EL (cell line): Measurements from ENCODE around the gene ZNF19.

Experiments used
- DNase-seq: peaks from one replicate; pipeline ENCODE4 v3.0.0-alpha.2; 2016

The ZNF19 gene

DNA sequence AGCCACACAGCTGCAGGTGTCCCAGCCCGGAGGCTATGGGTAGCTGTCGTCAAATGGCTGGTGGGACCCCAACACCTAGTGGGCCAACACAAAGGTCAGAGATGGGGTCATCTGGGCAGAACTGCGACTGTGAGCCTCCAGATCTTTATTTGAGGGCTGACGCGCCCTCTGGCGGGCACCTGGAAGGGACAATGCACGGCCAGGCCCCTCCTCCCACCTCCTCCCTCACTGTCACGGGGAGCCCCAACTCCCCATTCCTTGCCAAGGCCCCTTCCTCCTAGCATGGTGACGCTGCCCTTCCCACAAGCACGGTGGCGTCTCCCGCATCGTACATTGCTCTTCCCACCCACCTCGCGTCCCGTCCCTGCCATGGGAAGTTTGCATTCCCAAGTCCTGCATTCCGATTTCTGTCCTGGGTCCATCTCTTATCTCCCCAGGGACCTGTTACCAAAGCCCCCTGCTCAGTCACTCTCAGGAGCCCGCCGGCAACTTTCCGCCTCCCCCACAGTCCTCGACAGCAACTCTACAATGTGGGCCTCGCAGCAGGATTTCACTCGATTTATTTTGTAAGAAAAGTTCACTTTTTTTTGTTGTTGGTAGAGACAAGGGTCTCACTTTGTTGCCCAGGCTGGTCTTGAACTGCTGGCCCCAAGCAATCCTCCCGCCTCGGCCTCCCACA is 48.3 kb downstream of the ZNF19 start:
- DNase-seq = no peak

DNA sequence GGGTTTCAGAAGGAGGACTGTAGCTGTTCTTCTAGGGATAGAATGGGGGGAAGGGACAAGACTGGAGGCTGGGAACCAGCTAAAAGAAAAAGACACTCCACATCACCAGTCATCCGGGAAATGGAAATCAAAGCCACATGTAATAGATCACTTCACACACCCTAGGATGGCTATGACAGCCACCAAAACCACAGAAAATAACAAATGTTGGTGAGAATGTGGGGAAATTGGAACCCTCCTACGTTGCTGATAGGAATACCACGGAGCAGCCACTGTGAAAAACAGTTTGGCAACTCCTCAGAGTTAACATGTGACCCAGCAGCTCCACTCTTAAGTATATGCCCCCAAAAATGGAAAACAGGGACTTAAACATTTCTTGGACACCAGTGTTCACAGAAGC is 49.6 kb downstream of the ZNF19 start:
- no peak for DNase-seq

DNA sequence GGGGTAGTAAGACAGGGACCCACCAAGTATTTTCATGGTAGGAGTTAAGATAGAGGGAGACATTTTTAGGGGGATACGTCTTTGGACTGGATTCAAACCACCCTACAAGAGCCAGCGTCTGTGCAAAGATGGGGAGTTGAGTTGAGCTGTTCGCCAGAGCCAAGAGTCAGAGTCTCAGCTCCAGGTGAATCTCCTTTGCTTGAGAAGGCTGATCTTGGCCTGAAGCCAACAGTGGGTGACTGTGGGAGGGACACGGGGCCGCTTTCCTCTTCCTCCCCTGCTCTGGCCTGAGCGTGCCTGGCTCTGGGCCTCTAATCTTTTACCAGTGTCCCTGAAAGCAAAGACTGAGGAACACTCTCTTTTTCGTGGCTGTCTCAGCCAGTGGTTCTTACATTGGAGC is 52.7 kb downstream of the ZNF19 start:
- no peak for DNase-seq

DNA sequence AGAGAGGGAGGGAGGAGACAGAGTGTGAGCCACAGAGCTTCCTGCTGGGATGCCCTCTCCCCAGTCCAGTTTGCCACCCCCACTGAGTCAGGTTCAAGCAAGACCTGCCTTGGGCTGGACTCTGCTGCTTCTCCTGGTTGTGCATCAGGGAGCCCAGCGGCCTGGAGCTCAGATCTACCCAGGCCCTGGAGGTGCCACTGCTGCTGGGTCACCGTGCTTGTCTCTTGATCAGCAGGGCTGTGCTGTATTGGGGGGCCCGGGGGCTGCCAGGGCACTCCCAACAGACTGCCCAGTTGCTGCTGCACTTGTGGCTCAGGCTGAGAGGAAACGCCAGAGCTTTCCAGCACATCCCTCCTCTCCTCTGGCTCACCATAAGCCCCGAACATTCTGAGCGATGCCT is 56.2 kb downstream of the ZNF19 start:
- DNase-seq = no peak

DNA sequence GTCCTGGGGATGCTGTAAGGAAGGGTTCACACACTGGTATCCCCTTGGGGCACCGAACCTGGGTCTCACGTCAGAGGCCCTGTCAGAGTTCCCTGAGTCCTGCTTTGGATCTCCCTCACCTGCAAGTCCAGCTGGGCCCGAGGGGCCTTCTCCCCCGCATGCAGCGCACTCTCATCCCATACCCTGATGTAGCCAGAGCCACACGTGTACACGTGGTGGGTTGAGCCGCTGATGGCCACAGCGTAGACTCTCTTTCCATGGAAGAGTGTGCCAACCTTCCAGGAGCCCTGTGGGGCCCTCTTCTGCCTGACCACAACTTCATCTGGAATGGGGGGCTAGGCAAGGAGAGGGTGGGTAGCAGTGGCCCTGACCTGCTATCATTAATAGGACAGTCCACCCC is 57.1 kb downstream of the ZNF19 start:
- DNase-seq = no peak

DNA sequence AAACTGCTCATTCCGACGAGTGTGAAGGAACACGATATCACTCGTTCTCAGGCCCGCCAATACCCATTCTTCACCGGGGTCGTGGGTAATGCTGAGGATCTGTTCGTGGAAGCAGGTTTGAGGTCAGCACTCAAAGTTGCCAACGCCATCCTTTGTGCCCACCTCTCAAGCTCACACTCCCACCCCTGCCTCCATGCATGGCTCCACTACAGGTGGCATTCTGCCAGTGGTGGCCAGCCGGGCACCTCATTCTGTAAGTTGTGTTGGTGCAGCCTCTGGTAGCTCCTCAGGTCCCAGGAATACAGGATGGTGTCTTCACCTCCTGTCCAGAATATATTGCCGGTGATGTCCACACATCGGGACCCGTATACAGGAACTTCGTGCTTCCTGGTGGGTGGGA is 57.9 kb downstream of the ZNF19 start:
- no peak for DNase-seq

DNA sequence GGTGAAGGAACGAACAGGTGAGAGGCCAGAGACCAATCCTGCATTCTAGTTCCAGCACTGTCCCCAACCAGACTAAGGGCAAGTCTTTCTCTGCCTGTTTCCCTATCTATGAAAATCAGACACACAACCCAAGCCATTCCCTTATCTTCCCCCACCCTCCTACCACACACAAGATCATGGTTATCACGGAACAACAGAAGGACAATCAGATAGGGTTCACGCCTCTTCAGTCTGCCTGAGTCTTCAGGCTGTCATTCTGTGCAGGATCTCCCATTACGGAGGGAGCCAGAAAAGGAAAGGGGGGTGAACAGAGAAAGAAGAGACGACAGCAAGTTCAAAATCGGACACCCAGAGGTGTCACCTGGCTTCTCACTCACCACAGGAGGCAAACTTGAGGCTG is 58.4 kb downstream of the ZNF19 start:
- no peak for DNase-seq

DNA sequence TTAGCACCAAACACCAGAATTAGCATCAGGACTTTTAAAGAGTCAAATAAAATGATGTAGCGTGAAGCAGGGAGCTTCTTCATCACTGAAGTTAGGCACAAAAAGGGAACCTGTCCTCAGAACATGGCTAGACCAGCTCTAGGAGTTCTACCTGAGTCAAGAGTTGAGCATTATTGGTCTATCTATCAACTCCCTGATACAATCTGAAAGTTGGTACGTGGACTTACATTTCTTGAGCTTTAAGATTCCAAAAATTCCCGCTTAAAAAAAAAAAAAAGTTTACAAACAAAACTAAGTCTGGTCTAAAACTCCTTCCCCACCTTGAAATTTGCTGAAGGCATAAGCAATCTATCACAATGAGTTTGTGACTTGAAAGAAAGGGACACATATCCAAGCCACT is 59.5 kb downstream of the ZNF19 start:
- DNase-seq = no peak

DNA sequence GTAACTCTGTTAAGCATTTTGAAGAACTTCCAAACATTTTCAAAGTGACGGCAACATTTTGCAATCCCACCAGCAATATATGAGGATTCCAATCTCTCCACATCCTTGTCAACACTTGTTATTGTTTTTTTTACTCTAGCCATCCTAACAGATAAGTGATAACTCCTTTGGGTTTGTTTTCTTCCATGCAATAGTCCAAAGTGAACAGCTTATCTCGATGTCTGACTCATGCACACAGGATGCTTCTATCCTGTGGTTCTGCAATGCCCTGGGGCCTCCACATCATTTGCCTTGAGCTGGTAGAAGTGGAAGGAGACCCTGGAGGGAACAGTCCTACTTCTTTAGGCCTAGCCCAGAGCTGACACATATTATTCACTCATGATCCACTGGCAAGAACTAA is 60.2 kb downstream of the ZNF19 start:
- DNase-seq = peak; percentile 70

DNA sequence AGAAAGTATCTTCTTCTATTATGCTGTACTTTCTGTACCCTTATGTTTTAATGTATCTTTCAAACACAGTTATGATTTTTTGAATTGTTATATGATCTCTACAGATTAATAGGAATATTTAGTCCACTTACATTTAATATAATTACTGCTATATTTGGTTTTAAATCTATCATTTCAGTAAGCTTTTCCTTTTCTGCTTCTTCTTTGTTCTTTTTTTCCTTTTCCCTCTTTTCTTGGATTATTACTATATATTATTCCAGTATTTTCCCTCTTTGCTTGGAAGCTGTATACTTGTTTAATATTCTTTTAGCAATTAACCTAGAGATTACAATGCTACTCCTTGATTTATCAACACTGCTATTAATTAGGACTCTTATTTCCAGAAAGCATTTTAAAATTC is 60.7 kb downstream of the ZNF19 start:
- DNase-seq = no peak

DNA sequence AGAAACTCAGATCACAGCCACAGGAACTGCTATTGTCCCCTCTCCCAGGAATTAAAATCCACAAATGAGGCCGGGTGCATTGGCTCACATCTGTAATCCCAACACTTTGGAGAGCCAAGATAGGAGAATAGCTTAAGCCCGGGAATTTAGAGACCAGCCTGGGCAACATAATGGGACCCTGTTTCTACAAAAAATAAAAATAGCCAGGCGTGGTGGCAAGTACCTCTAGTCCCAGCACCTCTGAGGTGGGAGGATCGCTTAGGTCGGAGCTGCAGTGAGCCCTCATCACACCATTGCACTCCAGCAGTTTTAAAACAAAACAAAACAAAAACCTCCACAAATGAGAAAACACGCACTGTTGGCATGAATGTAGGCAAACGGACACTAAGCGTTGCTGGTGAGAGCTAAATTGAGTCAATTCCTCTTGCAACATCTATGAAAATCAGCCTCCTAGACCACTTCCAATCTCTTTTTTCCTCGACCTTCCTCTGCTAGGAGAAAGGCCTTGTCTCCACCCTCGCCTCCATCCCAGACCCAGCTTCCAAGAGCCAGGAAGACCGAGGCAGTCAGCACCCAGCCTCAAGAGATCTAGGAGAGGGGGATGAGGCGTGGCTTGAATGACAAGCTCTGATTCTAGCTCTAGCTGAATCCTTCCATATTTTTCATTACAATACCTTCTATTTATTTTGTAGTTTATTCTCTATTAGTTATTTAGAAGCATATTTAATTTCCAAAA is 62.1 kb downstream of the ZNF19 start:
- DNase-seq = no peak

DNA sequence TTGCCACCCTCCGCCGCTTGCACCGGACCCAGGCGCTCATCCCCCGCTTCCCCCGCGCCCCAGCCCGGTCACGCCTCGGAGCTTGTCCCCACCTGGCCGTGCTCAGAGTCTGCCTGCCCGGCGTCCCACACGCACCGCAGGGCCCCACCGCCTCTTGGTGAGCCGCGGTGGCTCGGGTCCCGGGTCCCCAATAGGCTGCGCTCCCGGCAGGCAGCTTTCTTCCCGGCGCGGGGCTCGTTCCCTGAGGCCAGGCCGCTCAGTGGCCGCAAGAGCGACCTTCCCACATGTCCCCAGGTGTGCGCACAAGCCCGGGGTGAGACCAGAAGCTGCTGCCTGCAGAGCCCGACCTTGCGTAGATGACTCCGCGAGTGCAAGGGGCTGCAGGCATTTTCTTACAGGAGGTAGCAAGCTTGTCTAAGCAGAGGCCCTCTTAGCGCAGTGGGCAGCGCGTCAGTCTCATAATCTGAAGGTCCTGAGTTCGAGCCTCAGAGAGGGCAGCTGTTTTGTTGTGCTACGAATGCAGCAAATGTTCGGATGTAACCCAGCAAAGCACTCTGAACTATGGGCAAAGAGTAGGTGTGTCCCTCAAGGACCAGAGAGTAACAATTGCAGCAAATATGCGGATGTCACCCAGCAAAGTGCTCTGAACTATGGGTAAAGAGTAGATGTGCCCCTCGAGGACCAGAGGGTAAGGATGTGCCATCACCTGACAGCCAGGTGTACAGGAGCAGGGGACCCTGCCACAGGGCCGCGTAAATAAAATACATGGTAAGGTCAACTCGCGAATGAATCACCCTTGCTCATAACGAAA is 62.9 kb downstream of the ZNF19 start:
- DNase-seq = peak; percentile 89

DNA sequence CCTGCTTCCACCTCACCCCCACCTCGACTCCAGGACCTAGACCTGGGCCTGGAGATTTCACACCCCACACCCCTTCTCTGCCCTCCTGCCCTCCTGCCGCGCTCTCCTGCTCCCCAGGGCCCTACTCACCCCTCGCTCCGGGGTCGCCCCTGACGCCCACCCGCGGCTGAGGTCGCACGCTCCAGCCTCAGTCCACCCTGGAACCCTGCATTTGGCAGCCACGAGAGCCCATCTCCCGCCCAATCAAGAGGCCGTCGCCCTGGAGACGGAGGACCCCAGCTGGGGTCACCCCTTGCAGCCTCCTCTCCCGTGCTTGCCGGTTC is 63.4 kb downstream of the ZNF19 start:
- DNase-seq = no peak

DNA sequence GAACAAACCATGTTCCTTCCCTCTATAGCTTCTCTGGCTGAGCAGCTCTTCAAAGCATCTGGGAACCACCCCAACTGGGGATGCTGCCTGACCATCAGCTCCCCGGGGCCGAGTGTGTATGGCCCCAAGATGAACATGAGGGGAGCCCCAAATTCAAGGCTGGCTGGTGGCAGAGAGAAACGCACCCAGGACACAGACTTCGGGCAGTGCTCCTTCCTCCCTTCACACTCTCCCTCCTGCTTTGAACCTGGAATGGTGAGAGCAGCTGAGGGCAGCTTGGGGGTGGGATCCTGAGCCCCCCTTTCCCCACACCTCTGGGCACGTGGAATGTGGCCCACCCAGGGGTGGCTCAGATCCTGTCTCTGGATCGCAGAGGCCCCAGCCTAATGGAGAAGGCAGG is 64.5 kb downstream of the ZNF19 start:
- DNase-seq = no peak

DNA sequence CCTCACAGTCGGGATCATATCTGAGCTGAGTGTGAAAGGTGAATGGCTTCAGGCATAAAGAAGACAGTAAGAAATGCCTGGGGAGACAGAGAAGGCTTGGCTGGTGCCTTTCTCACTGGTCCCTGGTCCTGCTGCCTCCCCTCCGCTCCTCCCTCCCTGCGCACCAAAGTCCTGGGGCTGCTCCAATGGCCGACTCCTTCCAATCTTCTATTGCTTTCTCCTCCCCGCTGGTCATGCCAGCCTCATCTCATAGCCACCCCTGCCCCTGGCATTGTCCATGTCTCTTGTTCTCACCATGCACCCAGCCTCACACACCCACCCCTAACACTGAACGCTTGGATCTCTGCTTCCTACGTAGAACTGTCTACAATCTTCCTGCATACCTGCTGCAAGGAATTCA is 65.3 kb downstream of the ZNF19 start:
- no peak for DNase-seq
